Activated CD4-positive, alpha-beta memory T cell treated with anti-CD3 and anti-CD28 coated beads, Interleukin-2, amount 10 ng/mL, durations not matched to agents 7 days and 5 days (primary cell): ENCODE results near the gene BMP7. TPM values are rescaled to one million over a fixed set of nuclear protein-coding genes. Genes with fewer than 3 reads are reported as not detected.

Experiments used
- CTCF ChIA-PET: fragments of 350-600 bp; sonication (Branson Sonifier 250); formaldehyde crosslinking; loops from one replicate; lab custom pipeline; 2021; ENCODE audit warnings: antibody characterized with exemption, inconsistent platforms; lab: Charles Lee
- POLR2A ChIA-PET: fragments of 350-600 bp; sonication (Branson Sonifier 250); formaldehyde crosslinking; loops from one replicate; lab custom pipeline; 2021; ENCODE audit warnings: antibody characterized with exemption; lab: Charles Lee
- DNase-seq: peaks from one replicate; pipeline ENCODE4 v3.0.0-alpha.2; 2020
- H3K27ac Mint-ChIP-seq: one replicate; pipeline ENCODE4 v1.8.0; 2021; ENCODE audit warnings: mild to moderate bottlenecking, mixed read lengths
- H3K27me3 Mint-ChIP-seq: one replicate; pipeline ENCODE4 v1.8.0; 2021; ENCODE audit warnings: mixed read lengths
- H3K36me3 Mint-ChIP-seq: one replicate; pipeline ENCODE4 v1.8.0; 2021; ENCODE audit warnings: low read depth, mixed read lengths
- H3K4me1 Mint-ChIP-seq: one replicate; pipeline ENCODE4 v1.8.0; 2021; ENCODE audit warnings: mixed read lengths
- H3K4me3 Mint-ChIP-seq: one replicate; pipeline ENCODE4 v1.8.0; 2021; ENCODE audit warnings: mild to moderate bottlenecking, mixed read lengths
- H3K9me3 Mint-ChIP-seq: one replicate; pipeline ENCODE4 v1.8.0; 2021; ENCODE audit warnings: mixed read lengths
- total RNA-seq, 2 experiments: library from RNA; stranded (reverse); gene quantifications; one replicate each; pipeline ENCODE4 v1.2.3, GENCODE V29; 2021

The BMP7 gene
- total RNA-seq, 2 experiments from 2014 or later, result not detected

DNA sequence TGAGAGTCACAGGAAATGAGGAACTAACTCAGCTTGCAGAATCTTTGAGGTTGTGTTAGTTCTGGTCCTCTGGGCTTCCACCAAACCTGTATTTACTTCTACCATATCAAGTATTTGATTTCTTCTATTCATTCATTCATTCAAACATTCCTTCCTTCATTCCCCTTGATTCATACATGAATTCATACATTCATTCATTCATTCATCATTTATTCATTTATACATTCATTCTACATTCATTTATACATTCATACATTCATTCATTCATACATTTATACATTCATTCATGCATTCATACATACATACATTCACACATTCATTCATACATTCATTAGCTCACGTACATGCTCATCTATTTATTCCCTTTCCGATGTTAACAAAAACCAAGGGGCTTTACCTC, 120.3 kb downstream of the BMP7 start:
- ChIA-PET CTCF (no interaction called here), POLR2A (no interaction called here)
- Mint-ChIP-seq H3K27ac (no peak overlapping the region), H3K27me3 (no peaks in the 10 kb centered on the region), H3K4me3 (no peak overlapping the region), H3K4me1 (peaks cover 2% of the 10 kb centered on the region), H3K9me3 (no peaks in the 10 kb centered on the region), H3K36me3 (no peaks in the 10 kb centered on the region)
- DNase-seq, result no peak

GRCh38 chr20:57145089-57145631, 121.3 kb downstream of the BMP7 start:
- H3K4me1 Mint-ChIP-seq, result peaks cover 2% of the 10 kb centered on the region
- POLR2A ChIA-PET, result no interaction called here

DNA sequence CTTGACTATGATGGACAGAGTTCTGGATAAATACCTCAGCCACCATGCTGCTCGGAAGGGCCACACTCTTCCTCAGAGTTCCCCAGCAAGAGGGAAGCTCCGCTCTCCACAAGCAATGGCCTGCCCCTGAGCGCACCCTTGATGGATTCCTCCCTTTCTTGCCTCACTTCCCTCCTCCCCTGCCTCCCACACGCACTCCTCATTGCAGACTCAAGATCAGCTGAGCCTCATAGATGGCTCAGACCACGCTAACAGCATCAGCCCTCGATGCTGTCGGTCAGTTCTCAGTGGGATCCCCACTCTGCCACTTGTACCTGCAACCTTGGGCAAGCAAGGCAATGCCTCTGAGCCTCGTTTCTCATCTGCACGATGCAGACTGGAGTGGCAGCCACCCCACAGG, 123.3 kb downstream of the BMP7 start:
- H3K27ac Mint-ChIP-seq, result no peak overlapping the region

More at GRCh38 chr20:57145089-57145631, 121.3 kb downstream of the BMP7 start:
- no peaks in the 10 kb centered on the region for H3K9me3 Mint-ChIP-seq
- no peak overlapping the region for H3K4me3 Mint-ChIP-seq
- H3K27me3 Mint-ChIP-seq, result no peaks in the 10 kb centered on the region
- DNase-seq, result no peak
- CTCF ChIA-PET, result no interaction called here
- H3K27ac Mint-ChIP-seq, result no peak overlapping the region
- H3K36me3 Mint-ChIP-seq, result no peaks in the 10 kb centered on the region

GRCh38 chr20:57142667-57143066, 123.8 kb downstream of the BMP7 start:
- Mint-ChIP-seq H3K4me3 (no peak overlapping the region), H3K27ac (no peak overlapping the region), H3K36me3 (no peaks in the 10 kb centered on the region), H3K27me3 (no peaks in the 10 kb centered on the region), H3K4me1 (peaks cover 2% of the 10 kb centered on the region), H3K9me3 (no peaks in the 10 kb centered on the region)
- no peak for DNase-seq
- ChIA-PET CTCF (no interaction called here), POLR2A (no interaction called here)

More for the DNA sequence above, 123.3 kb downstream of the BMP7 start:
- Mint-ChIP-seq H3K9me3 (no peaks in the 10 kb centered on the region), H3K4me1 (peaks cover 2% of the 10 kb centered on the region), H3K4me3 (no peak overlapping the region), H3K36me3 (no peaks in the 10 kb centered on the region), H3K27me3 (no peaks in the 10 kb centered on the region)
- ChIA-PET CTCF (no interaction called here), POLR2A (no interaction called here)
- no peak for DNase-seq

- Mint-ChIP-seq H3K9me3 (no peaks in the 10 kb centered on the region), H3K4me1 (no peaks in the 10 kb centered on the region), H3K36me3 (no peaks in the 10 kb centered on the region), H3K27ac (no peak overlapping the region), H3K4me3 (no peak overlapping the region), H3K27me3 (no peaks in the 10 kb centered on the region)
- no peak for DNase-seq
- ChIA-PET POLR2A (interaction anchor here (0.5 kb wide), 1 partner anchor 188 kb away, joined by 3 read pairs; no protein-coding TSS in a partner anchor), CTCF (no interaction called here)
Measured at GRCh38 chr20:57141492-57141891, 124.9 kb downstream of the BMP7 start.

DNA sequence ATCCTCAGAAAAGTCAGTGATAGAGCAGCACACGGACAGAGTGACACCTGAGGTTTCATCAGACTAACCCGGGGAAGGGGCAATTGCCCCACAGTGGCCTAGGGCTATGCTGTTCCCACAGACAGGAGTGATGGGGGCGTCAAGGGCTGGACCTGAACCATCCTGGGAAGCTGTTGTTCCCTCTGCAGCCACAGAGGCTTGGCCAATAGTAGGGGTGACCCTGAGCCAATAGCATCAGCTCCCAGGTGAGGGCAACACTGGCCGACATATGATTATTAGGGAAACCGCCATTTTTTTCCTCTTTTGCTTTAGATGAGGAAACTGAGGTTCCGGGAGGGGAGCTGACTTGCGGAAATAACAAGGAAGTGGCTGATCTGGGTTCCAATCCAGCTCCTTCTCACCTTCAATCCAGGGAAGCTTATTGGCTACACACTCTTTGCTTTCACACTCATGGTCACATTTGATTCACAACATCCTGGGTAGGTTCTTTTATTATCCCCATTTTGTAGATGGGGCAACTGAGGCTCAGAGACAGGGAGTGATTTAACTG, 126.0 kb downstream of the BMP7 start:
- DNase-seq, result no peak
- H3K4me3 Mint-ChIP-seq, result no peak overlapping the region
- CTCF ChIA-PET, result no interaction called here

DNA sequence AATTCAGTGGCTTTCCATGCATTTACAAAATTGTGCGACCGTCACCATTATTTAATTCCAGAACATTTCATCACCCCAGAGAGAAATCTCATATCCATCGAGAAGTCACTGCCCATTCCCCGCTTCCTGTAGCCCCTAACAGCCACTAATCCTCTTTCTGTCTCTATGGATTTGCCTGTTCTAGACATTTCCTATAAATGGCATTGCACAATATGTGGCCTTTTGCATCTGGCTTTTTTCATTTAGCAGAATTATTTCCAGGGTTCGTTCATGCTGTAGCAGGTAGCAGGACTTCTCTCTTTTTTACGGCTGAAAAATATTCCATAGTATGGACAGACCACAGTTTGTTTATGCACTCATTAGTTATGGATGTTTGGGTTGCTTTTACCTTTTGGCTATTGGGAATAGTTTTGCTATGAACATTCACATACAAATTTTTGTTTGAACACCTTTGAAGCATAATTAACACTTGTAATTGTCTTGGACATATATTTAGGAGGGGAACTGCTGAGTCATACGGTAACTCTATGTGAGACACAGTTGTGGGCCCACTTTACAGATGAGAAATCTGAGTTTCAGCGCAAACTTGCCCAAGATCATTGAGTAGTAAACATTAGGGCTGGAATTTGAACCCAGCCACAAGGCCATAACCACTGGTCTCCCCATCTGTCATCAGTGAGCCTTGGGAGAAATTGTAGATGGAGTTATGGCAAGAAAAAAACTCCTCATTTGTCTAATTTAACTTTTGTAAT, 126.9 kb downstream of the BMP7 start:
- DNase-seq, result no peak
- no peak overlapping the region for H3K4me3 Mint-ChIP-seq
- no peak overlapping the region for H3K27ac Mint-ChIP-seq
- no peaks in the 10 kb centered on the region for H3K27me3 Mint-ChIP-seq
- ChIA-PET CTCF (no interaction called here), POLR2A (no interaction called here)
- H3K9me3 Mint-ChIP-seq, result no peaks in the 10 kb centered on the region
- no peaks in the 10 kb centered on the region for H3K36me3 Mint-ChIP-seq
- no peaks in the 10 kb centered on the region for H3K4me1 Mint-ChIP-seq

More for the DNA sequence above, 126.0 kb downstream of the BMP7 start:
- H3K27me3 Mint-ChIP-seq, result no peaks in the 10 kb centered on the region
- no peaks in the 10 kb centered on the region for H3K36me3 Mint-ChIP-seq
- H3K4me1 Mint-ChIP-seq, result no peaks in the 10 kb centered on the region
- no peak overlapping the region for H3K27ac Mint-ChIP-seq
- H3K9me3 Mint-ChIP-seq, result no peaks in the 10 kb centered on the region
- POLR2A ChIA-PET, result no interaction called here

DNA sequence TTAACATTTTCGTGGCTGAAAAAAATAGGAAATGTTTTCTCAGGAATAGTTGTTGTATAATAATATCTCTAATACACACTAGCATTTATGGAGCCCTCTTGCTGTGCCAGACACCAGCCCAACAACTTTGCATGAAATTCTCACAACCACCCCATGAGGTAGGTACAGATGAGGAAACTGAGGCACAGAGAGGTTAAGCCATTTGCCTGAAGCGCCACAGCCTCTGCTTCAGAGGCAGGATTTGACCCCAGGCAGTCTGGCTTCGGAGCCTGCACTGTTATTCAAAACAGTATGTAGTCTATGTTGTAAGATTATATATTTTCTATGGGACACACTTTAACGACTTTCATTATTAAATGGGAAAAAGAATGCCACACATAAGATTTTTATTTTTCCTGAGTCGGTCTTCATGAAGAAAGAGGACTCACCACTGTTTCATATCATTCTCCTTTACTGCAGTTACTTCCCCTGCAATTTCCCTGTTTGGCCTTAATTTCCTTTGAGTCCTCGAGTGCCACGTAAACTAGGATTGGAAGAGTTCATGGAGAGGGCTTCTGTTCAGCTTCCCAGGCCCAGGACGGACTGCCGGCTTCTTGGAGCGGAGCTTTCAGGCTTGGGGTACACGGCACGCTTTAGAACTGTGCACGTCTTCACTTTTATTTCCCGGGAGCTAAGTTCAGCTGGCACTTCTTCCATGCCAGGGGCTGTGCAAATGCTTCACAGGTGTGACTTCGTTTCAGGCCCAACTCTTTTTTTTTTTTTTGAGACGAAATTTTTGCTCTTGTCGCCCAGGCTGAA, 128.0 kb downstream of the BMP7 start:
- Mint-ChIP-seq H3K27me3 (peaks cover 3% of the 10 kb centered on the region), H3K27ac (no peak overlapping the region), H3K4me3 (no peak overlapping the region), H3K9me3 (no peaks in the 10 kb centered on the region), H3K4me1 (no peaks in the 10 kb centered on the region), H3K36me3 (no peaks in the 10 kb centered on the region)
- CTCF ChIA-PET, result no interaction called here
- POLR2A ChIA-PET, result no interaction called here
- DNase-seq, result no peak

GRCh38 chr20:57137676-57138075, 128.8 kb downstream of the BMP7 start:
- Mint-ChIP-seq H3K36me3 (no peaks in the 10 kb centered on the region), H3K27ac (no peak overlapping the region), H3K9me3 (no peaks in the 10 kb centered on the region), H3K4me3 (no peak overlapping the region), H3K4me1 (no peaks in the 10 kb centered on the region), H3K27me3 (peaks cover 3% of the 10 kb centered on the region)
- no peak for DNase-seq
- ChIA-PET POLR2A (no interaction called here), CTCF (no interaction called here)

GRCh38 chr20:57136734-57137133, 129.7 kb downstream of the BMP7 start:
- Mint-ChIP-seq H3K27me3 (peaks cover 7% of the 10 kb centered on the region), H3K4me3 (no peak overlapping the region), H3K4me1 (no peaks in the 10 kb centered on the region), H3K27ac (no peak overlapping the region), H3K9me3 (no peaks in the 10 kb centered on the region), H3K36me3 (no peaks in the 10 kb centered on the region)
- no peak for DNase-seq
- ChIA-PET CTCF (no interaction called here), POLR2A (no interaction called here)

DNA sequence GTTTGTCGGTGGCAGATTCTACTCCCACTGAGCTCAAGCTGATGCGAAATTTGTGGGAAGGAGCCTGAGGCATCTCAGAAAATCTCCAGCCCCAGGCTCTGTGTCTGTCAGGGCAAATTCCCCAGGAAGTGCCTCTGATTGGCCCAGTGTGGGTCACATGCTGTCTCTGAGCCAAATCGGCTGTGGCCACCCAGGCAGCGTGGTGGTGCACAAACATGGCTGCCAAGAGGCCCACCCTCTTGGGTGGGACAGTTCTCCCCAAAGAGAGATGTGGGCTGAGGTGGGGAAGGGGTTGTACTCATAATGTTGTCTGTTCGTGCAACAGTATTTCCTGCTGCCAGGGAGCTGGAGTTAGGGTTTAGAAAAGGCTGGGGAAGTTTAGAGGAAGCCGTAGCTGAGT, 130.6 kb downstream of the BMP7 start:
- Mint-ChIP-seq H3K9me3 (no peaks in the 10 kb centered on the region), H3K4me3 (no peak overlapping the region), H3K4me1 (no peaks in the 10 kb centered on the region), H3K27me3 (peaks cover 7% of the 10 kb centered on the region), H3K27ac (no peak overlapping the region), H3K36me3 (no peaks in the 10 kb centered on the region)
- ChIA-PET CTCF (no interaction called here), POLR2A (no interaction called here)
- no peak for DNase-seq

GRCh38 chr20:57134804-57135203, 131.6 kb downstream of the BMP7 start:
- ChIA-PET CTCF (no interaction called here), POLR2A (no interaction called here)
- H3K27ac Mint-ChIP-seq, result no peak overlapping the region
- no peaks in the 10 kb centered on the region for H3K4me1 Mint-ChIP-seq
- no peak overlapping the region for H3K4me3 Mint-ChIP-seq
- DNase-seq, result no peak
- H3K36me3 Mint-ChIP-seq, result no peaks in the 10 kb centered on the region
- H3K9me3 Mint-ChIP-seq, result no peaks in the 10 kb centered on the region
- peaks cover 7% of the 10 kb centered on the region for H3K27me3 Mint-ChIP-seq

DNA sequence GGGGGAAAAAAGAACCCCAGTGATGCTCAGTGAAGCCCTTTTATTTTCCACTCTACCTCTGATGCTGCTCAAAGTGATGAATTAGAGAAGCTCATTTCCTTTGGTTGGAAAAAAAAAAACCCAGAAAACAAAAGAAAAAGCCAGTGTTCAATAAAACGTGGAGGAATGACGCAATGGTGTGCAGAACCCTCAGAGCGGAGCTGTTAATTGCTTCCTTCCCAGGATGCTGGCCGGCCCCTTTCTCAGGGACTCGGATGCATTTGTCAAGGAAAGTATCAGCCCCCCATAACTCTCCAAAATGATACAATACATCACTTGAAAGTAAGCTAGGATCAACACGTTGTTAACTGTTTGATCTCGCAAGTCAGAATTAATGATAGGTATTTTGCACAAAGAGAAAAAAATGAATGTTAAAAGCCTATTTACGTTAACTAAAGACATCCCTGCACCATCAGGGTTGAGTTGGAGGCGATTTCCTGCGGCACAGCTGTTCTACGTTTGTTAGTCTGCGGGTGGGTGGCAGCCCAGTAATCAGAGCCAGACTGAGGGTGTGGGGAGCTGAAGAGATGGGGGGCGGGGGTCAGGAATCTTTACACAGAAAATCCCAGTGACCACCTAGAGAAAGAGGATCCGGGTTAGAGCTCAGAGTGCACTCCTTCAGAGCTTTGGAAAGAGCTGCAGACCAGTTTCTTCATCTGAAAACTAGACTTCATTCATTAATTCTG, 132.4 kb downstream of the BMP7 start:
- Mint-ChIP-seq H3K27ac (no peak overlapping the region), H3K4me3 (no peak overlapping the region), H3K9me3 (no peaks in the 10 kb centered on the region), H3K4me1 (no peaks in the 10 kb centered on the region), H3K36me3 (no peaks in the 10 kb centered on the region), H3K27me3 (peaks cover 7% of the 10 kb centered on the region)
- no peak for DNase-seq
- CTCF ChIA-PET, result no interaction called here
- POLR2A ChIA-PET, result no interaction called here
